Suprapubic skin (tissue), 4 donors: ENCODE data around the gene SMC5. TPM values are rescaled to one million over a fixed set of nuclear protein-coding genes. Genes with fewer than 3 reads are reported as not detected.
A peak's percentile ranks its signal among the peaks of the same experiment; 100 is the strongest.

Source experiments
- DNase-seq, 2 donors: peaks; one replicate each; pipeline ENCODE4 v3.0.0-alpha.2; 2019; ENCODE audit warnings: low spot score in 2 of 2
- H3K27ac ChIP-seq: fragments of 200-600 bp; sonication (generic); one replicate; pipeline ENCODE4 v1.5.1; 2019
- H3K27me3 ChIP-seq: fragments of 200-600 bp; sonication (generic); one replicate; pipeline ENCODE4 v1.5.1; 2019
- H3K36me3 ChIP-seq: fragments of 200-600 bp; sonication (generic); one replicate; pipeline ENCODE4 v1.5.1; 2019
- H3K4me1 ChIP-seq: fragments of 200-600 bp; sonication (generic); one replicate; pipeline ENCODE4 v1.5.1; 2019
- H3K4me3 ChIP-seq: fragments of 200-600 bp; sonication (generic); one replicate; pipeline ENCODE4 v1.5.1; 2019; ENCODE audit warnings: mild to moderate bottlenecking
- H3K9me3 ChIP-seq: fragments of 200-600 bp; sonication (generic); one replicate; pipeline ENCODE4 v1.5.1; 2019
- EP300 ChIP-seq: sonication (generic); formaldehyde crosslinking; IDR thresholded peaks from one replicate; pipeline ENCODE4 v1.6.1; 2017; ENCODE audit warnings: antibody characterized with exemption
- POLR2A ChIP-seq, 2 donors: fragments of 450-650 bp; IDR thresholded peaks; one replicate each; pipeline ENCODE4 v1.6.1; 2017; ENCODE audit warnings: antibody characterized with exemption in 2 of 2, mild to moderate bottlenecking in 2 of 2, moderate library complexity in 2 of 2
- POLR2AphosphoS5 ChIP-seq, 3 donors: sonication (generic); formaldehyde crosslinking; IDR thresholded peaks; one replicate each; pipeline ENCODE4 v1.6.1; 2017; ENCODE audit warnings: antibody characterized with exemption in 3 of 3
- WGBS: methylation state at CpG from one replicate; pipeline ENCODE4 v1.1.5; 2018; 5-methylcytosine and 5-hydroxymethylcytosine counted together
- total RNA-seq, 4 donors: library from RNA; depleted of rRNA; stranded (reverse); fragments of >200 nt; gene quantifications; one replicate each; pipeline ENCODE4 v1.1.0, GENCODE V29; 2016
- TF ChIP-seq, protein P1 (sequence below), 2 donors: fragments of 200-600 bp in 1 of 2; fragments of 450-650 bp in 1 of 2; sonication (generic) in 1 of 2; IDR thresholded peaks; one replicate each; pipeline ENCODE4 v1.5.1; 2016 to 2019; ENCODE audit warnings: antibody characterized with exemption in 2 of 2, mild to moderate bottlenecking in 1 of 2, moderate library complexity in 1 of 2

Gene SMC5
- total RNA-seq = 10 to 100 TPM; 23.8 to 40.6 (median 27.3) TPM

DNA sequence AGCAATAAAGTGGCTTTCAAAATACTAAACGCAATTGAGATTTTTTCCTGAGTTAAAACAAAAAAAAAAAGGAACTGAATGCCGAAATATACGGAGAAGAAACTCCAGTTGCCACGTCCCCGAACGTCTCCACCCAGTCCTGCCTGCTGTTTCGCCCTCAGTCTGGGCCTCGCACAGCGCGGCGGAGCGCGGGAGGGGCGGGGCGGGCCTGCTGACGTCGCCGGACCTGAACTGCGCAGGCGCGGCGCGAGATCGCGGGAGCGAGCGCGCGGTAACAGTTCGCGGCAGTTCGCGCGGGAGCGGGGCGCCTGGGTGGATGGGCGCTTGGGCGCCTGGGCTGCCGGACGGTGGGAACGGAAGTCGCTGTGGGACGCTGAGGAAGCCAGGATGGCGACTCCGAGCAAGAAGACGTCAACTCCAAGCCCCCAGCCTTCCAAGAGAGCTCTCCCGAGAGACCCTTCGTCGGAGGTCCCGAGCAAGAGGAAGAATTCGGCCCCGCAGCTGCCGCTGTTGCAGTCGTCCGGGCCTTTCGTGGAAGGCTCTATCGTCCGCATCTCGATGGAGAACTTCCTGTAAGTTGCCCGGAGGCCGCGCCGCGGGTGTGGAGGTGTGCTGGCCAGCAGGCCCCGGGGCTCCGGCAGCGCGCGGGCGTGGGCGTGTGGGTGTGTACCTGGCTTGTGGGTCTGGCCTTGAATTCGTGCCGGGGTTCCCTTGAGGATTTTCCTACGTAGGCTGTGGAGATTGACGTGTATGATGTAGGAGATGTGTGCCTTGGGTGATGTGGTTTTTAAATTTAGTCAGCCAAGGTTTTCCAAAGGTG lies at the start of gene SMC5:
Gene SMC5 (plus strand): TSS at position 287 of the 820 bp plus-strand sequence. CDS start 101 bp downstream, at position 388.
- no peaks in the 10 kb centered on the region for H3K36me3 ChIP-seq
- H3K9me3 ChIP-seq = no peaks in the 10 kb centered on the region
- TF ChIP-seq EP300 (no peak), POLR2A (IDR thresholded peaks at IDR 0.05) (peak; percentile 87 to 93), POLR2AphosphoS5 (IDR thresholded peaks at IDR 0.05) (peak; percentile 64 to 90 (median 76))
- TF ChIP-seq, protein P1, sequence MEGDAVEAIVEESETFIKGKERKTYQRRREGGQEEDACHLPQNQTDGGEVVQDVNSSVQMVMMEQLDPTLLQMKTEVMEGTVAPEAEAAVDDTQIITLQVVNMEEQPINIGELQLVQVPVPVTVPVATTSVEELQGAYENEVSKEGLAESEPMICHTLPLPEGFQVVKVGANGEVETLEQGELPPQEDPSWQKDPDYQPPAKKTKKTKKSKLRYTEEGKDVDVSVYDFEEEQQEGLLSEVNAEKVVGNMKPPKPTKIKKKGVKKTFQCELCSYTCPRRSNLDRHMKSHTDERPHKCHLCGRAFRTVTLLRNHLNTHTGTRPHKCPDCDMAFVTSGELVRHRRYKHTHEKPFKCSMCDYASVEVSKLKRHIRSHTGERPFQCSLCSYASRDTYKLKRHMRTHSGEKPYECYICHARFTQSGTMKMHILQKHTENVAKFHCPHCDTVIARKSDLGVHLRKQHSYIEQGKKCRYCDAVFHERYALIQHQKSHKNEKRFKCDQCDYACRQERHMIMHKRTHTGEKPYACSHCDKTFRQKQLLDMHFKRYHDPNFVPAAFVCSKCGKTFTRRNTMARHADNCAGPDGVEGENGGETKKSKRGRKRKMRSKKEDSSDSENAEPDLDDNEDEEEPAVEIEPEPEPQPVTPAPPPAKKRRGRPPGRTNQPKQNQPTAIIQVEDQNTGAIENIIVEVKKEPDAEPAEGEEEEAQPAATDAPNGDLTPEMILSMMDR (IDR thresholded peaks at IDR 0.05) = no peak
- no peaks in the 10 kb centered on the region for H3K27me3 ChIP-seq
- peak; percentile 90 to 93 for DNase-seq
- peaks cover 73% of the 10 kb centered on the region for H3K4me1 ChIP-seq
- WGBS = under 1% methylated on average over 47 of the region's 75 CpGs
- peak within 1 kb of the TSS; percentile 81 for H3K4me3 ChIP-seq
- peak within 1 kb of the TSS; percentile 95 for H3K27ac ChIP-seq

DNA sequence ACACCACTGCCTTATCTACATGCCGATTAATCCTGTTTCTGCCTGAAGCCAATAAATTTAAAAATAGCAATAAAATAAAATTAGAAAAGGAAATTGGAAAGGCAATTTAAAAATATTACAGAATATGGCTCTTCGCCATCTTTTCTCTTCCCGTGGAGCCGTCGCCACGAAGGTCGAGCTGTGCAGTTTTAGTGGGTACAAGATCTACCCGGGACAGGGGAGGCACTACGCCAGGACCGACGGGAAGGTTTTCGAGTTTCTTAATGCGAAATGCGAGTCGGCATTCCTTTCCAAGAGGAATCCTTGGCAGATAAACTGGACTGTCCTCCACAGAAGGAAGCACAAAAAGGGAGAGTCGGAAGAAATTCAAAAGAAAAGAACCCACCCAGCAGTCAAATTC lies 41.7 kb upstream of the SMC5 start:
- no peak for DNase-seq
- H3K4me1 ChIP-seq = no peaks in the 10 kb centered on the region
- TF ChIP-seq, protein P1 (IDR thresholded peaks at IDR 0.05) = no peak
- no peak for TF ChIP-seq EP300
- no peak for TF ChIP-seq POLR2AphosphoS5 (IDR thresholded peaks at IDR 0.05)
- TF ChIP-seq POLR2A (IDR thresholded peaks at IDR 0.05) = no peak
- H3K9me3 ChIP-seq = no peaks in the 10 kb centered on the region
- H3K27me3 ChIP-seq = no peaks in the 10 kb centered on the region
- H3K27ac ChIP-seq = no peak overlapping the region
- H3K36me3 ChIP-seq = peaks cover 4% of the 10 kb centered on the region
- whole genome bisulfite sequencing = 52% methylated on average over 16 of the region's 16 CpGs
- no peak overlapping the region for H3K4me3 ChIP-seq

DNA sequence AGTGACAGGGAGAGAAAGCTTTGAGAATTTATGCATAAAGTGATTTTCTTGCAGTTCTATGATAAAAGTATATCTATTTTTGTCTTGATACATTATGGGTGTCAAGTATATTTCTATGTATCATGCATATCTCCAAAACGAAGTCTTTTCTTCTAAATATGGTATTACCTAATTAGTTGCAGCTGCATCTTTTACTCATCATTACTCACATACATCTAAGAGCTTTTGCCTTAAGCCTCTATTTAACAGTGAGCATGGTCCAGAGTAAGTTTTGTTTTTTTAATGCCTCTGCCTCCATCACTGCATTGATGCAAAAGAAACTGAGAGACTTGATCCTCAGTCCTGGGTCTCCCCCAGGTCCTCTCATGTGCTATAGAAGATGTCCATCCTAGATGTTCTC lies 40.0 kb upstream of the SMC5 start:
- 51% methylated on average over 1 of the region's 1 CpG for WGBS
- H3K27ac ChIP-seq = no peak overlapping the region
- H3K4me1 ChIP-seq = no peaks in the 10 kb centered on the region
- no peaks in the 10 kb centered on the region for H3K9me3 ChIP-seq
- no peak for TF ChIP-seq POLR2A (IDR thresholded peaks at IDR 0.05)
- H3K36me3 ChIP-seq = no peaks in the 10 kb centered on the region
- H3K4me3 ChIP-seq = no peak overlapping the region
- no peak for DNase-seq
- no peaks in the 10 kb centered on the region for H3K27me3 ChIP-seq

DNA sequence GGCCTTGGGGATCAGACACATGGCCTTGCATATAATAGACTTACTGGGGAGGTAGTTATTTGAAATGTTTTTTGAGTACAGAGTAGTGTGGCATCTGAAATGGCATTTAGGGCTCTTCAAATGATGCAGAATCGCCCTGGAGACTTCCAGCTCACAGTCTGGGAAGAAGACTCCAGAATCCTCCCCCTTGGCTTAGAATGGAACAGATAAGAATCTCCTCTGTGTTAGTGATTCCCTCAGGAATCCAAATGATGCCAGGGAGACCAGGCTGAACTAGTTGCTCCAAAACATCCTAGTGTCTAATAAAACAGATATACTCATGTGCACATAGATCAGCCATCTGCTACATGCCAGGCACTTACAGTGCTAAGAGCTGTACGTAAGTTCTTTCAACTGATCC lies 38.6 kb upstream of the SMC5 start:
- Histone ChIP-seq H3K4me1 (no peaks in the 10 kb centered on the region), H3K36me3 (no peaks in the 10 kb centered on the region), H3K4me3 (no peak overlapping the region), H3K27me3 (no peaks in the 10 kb centered on the region), H3K27ac (no peak overlapping the region), H3K9me3 (no peaks in the 10 kb centered on the region)
- WGBS = 77% methylated on average over 2 of the region's 2 CpGs
- no peak for DNase-seq
- TF ChIP-seq, protein P1 (IDR thresholded peaks at IDR 0.05) = no peak
- TF ChIP-seq POLR2A (IDR thresholded peaks at IDR 0.05) (no peak), EP300 (no peak)

DNA sequence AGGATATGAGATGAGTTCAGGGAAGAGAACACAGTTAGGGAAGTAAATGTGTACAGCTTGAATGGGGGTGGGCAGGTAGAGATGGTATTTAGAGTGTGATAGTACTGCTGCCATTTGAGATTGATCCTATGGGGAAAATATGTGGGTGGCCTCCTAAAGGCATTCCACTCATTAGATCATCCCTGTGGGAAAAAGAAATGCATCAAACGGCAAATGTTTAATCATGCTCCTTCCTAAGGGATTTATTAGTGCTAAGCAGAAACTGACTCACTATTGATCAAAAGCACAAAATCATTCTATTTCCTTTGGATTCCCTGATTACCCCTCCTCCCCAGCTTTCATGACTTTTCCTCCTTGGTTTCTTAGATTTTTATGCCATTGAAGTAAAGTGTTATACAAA lies 36.4 kb upstream of the SMC5 start:
- WGBS = 79% methylated on average over 1 of the region's 1 CpG
- Histone ChIP-seq H3K27ac (no peak overlapping the region), H3K4me3 (no peak overlapping the region), H3K9me3 (no peaks in the 10 kb centered on the region), H3K4me1 (no peaks in the 10 kb centered on the region), H3K27me3 (no peaks in the 10 kb centered on the region), H3K36me3 (no peaks in the 10 kb centered on the region)
- no peak for TF ChIP-seq POLR2A (IDR thresholded peaks at IDR 0.05)
- TF ChIP-seq EP300 = no peak
- TF ChIP-seq, protein P1 (IDR thresholded peaks at IDR 0.05) = no peak
- TF ChIP-seq POLR2AphosphoS5 (IDR thresholded peaks at IDR 0.05) = no peak
- no peak for DNase-seq
